ENCODE measurements around the gene MARCKSL1.

Gene MARCKSL1

GRCh38 chr1:32352831-32353383 is 16.9 kb upstream of the MARCKSL1 start:
- FAIRE-seq (no peak), DNase-seq (ENCODE audit: insufficient read length, low spot score) (no peak)
- no peak for TF ChIP-seq CTCF (IDR thresholded peaks at IDR 0.05; ENCODE audit: insufficient read depth, missing control alignments)

- FAIRE-seq (no peak), DNase-seq (ENCODE audit: insufficient read length, low spot score) (no peak)
- no peak for TF ChIP-seq CTCF (IDR thresholded peaks at IDR 0.05; ENCODE audit: insufficient read depth, missing control alignments)
Measured at GRCh38 chr1:32352239-32352745, 16.3 kb upstream of the MARCKSL1 start.

GRCh38 chr1:32351399-32352238 is 15.6 kb upstream of the MARCKSL1 start:
- FAIRE-seq: no peak
- no peak for TF ChIP-seq CTCF (IDR thresholded peaks at IDR 0.05; ENCODE audit: insufficient read depth, missing control alignments)
- DNase-seq (ENCODE audit: insufficient read length, low spot score): peak; percentile 87

- peak; percentile 28 for TF ChIP-seq CTCF (IDR thresholded peaks at IDR 0.05; ENCODE audit: insufficient read depth, missing control alignments)
- FAIRE-seq: no peak
- DNase-seq (ENCODE audit: insufficient read length, low spot score): peak; percentile 65
Measured at GRCh38 chr1:32350785-32351398, 14.9 kb upstream of the MARCKSL1 start.

- FAIRE-seq (no peak), DNase-seq (ENCODE audit: insufficient read length, low spot score) (no peak)
- TF ChIP-seq CTCF (IDR thresholded peaks at IDR 0.05; ENCODE audit: insufficient read depth, missing control alignments): no peak
Measured at GRCh38 chr1:32349211-32349708, 13.2 kb upstream of the MARCKSL1 start.

- DNase-seq (ENCODE audit: insufficient read length, low spot score) (no peak), FAIRE-seq (no peak)
- no peak for TF ChIP-seq CTCF (IDR thresholded peaks at IDR 0.05; ENCODE audit: insufficient read depth, missing control alignments)
Measured at GRCh38 chr1:32346532-32347157, 10.6 kb upstream of the MARCKSL1 start.
